NCI-H1436 (cell line): ENCODE results near the gene FHL2.

Experiments
- DNase-seq: peaks from one replicate; lab custom pipeline; 2025; lab: John Stamatoyannopoulos, UW

The FHL2 gene

GRCh38 chr2:105422801-105423200 lies 23.9 kb upstream of the FHL2 start:
- no peak for DNase-seq

DNA sequence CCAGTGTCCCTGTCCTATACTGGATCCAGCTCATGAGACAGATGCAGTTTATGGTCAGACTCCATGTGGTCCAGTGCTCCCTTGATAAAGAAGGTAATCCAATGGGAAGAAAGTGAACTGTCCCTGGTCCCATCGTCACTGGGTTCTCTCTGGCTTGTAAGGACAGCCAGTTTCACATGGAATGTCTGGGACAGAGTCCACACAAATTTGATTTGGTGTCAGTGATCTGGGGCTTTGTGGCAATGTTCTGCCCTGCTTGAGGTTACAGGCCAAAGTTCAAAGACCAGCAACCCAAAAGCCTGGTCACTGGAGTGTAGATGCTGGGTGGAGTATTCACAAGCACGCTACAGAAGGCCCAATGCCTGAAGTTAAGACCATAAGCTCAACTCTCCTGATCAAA lies 22.2 kb upstream of the FHL2 start:
- DNase-seq, result no peak

DNA sequence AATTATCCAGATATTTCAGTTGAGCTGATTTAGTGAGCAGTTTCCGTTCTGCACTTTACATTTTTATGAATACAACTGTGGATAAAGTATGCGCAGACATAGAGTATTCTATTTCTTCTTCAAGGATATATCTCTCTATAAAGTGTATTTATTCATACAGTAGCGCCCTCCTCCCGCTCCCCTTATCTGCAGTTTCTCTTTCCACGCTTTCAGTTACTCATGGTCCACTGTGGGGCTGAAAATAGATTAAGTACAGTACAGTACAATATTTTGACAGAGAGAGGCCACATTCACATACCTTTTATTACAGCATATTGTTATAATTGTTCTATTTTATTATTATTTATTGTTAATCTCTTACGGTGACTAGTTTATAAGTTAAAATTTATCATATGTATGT lies 19.7 kb upstream of the FHL2 start:
- DNase-seq, result no peak

DNA sequence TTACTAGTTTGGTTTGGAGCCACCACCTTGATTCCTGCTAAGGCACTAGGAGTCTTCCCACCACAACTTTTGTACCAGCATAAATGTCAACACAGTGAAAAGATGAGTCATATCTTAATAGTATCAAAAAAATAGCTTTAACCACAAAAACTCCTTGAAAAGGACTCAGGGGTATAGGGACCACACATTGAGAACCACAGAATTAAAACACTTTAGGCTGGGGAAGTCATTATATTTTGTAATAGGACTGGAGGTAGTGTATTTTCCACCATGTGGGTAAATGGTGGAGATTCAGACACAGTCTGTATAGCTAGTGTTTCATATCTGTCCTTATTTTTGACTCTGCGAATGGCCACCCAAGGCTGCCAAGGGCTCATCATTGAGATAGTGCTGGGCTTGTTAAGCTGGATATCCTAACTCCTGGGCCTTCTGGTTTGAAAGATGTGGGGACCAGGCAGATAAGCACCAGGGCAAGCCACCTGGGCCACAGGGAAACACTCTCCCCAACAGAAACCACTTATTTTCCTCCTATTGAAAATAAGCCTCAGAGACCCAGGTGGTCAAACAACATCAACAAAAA lies 19.1 kb upstream of the FHL2 start:
- no peak for DNase-seq

GRCh38 chr2:105416156-105416555 lies 17.3 kb upstream of the FHL2 start:
- no peak for DNase-seq

DNA sequence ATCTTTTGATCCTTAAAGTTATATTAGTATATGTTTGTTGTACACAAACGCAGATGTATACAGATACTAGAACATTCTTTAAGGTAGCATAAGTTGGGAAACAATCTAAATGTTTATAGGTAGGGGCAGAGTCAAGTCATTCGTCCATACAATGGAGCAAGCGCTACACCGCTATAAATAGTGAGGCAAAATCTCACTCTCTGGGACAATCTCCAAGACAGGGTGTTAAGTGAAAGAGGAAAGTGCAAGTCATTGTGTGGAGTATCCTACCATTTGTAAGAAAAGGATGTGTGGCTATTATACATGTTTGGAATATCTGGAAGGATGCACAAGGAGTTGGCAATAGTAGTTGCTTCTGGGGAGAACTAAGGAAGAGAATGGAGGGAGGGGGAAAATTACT lies 16.2 kb upstream of the FHL2 start:
- no peak for DNase-seq

DNA sequence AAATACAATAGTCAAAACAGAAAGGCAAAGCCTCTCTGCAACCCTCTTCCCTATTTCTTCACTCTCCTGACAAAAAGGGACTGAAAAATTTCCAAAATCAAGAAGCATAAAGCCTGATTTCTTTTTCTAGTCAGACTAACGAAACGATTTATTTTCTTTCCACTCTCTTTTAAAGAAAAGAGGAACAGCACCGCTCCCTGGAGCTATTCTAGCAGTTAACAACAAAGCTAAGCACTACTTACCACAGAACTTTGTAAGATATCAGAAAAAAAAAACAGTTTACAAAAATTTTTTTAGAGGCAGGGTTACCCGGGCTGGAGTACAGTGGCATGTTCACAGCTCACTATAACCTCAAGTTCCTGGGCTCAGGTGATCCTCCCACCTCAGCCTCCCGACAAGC lies 14.4 kb upstream of the FHL2 start:
- no peak for DNase-seq

DNA sequence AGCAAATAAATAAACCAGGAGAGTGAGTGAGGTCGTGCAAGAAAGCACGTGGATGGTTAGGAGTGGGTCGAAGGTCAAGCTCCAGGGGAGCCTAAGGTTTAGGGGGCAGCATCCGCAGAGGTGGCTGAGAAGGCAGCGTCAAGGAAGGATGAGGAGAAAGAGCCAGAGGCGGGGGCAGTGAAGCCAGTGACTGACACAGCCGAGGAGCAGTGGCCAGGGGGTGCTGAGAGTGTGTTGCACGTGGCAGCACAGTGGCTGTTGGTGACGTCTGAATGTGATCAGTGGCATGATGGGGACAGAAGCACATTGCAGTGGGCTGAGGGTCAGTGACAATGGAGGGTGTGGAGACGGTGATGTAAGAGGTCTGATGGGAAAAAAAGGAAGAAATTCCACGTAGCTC lies 13.7 kb upstream of the FHL2 start:
- no peak for DNase-seq

GRCh38 chr2:105411720-105412407 lies 13.0 kb upstream of the FHL2 start:
- no peak for DNase-seq

DNA sequence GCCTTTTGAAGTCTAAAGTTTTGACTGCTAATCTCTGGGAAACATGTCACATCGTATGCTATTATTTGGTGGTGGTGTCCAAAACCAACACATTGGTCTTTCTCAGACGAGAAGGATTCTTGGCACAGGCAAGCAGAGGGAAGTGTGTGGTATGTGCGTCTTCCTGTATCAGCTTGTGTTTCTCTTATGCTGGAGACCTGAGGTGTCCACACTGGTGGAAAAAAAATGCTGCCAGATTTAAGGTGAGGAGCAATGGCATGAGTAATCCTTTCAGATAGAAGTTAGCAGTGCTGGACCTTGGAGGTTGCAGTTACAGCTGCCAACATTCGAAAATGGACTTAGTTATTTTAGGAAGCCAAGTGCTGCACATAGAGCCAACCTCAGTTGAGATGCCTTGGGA lies 11.7 kb upstream of the FHL2 start:
- no peak for DNase-seq

- no peak for DNase-seq
Observed at GRCh38 chr2:105409717-105410116, 10.9 kb upstream of the FHL2 start.

DNA sequence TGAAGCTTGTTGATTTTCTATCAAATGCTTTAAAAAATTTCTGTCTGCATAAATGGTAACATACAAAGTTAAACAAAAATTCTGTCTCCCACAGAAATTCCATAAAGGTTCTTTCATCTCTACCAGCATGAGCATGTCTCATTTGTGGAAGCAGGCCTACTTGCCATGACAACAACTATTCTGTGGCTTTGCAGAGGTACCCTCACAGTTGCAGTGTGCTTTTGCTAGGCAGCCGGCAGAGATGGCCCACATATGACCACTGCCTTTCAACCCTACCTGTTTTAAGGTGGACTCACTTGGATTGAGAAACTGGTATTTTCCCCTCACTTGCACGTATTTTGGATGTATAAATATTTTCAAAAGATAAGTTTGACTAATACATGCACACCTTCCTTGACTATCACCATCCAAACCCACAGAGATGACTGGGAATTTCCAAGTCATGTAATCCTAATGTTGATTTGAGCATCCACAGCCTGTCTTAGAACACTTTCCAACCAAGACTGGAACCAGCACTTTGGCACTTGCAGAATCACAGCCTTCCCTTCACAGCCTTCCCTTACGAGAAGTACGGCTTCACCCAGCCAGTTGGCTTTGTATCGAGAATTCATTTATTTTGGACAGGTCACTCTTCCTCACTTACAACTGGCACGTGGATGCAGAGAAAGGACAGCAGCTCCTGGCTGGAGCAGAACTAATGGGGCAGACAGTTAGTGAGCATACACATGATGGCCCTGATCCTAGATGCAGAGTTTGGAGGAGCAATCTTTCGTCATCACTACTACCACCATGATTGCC lies 9.3 kb upstream of the FHL2 start:
- no peak for DNase-seq

DNA sequence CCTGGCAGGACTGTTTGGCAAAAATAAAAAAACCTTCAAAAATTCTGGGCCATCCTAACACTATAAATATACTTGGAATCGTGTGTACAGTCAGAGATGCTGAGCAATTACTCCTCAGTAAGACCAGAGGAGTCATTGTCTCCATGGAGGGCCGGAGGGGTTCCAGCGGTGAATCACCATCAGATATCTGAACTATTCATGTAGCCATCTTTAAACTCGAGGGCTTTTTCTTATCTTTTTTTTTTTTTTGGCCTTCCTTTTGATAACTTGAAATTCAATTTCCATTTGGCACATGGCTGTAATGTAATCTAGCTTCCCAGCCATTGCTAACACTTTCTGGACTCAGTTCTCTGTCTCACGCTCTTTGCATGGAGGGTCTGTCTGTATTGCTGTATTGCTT lies 7.4 kb upstream of the FHL2 start:
- no peak for DNase-seq

DNA sequence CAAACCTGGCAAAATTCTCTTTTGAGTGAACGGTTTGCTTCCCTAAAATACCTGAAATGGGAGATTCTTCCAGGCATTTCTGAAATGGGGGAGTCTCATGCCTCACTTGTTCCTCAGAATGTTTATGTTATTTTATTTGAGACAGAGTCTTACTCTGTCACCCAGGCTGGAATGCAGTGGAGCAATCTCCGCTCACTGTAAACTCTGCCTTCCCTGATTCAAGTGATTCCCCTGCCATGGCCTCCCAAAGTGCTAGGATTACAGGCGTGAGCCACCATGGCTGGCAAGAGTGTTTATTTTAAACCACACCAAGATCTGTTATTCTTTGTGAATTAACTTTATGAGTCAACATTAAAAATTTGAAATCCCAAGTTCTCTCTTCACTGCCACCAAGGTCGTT lies 6.4 kb upstream of the FHL2 start:
- no peak for DNase-seq

DNA sequence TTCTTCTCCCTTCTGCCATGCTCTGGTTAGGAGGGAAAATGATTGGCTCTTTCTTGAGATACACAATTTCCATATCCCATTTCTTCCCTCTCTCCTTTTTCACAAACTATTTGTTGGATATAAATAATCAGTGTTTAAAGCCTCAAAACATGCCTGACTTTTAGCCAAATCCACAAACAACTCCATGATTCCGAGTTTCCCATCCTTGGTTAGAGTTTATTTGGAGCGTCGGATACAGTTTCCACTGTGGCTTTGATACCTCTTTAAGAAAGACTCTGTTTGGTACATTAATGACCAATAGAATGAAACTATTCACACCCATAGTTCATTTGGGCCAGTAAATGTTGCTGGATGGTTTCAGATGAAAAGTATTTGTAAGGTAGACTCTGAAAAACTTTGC lies 5.9 kb upstream of the FHL2 start:
- no peak for DNase-seq

DNA sequence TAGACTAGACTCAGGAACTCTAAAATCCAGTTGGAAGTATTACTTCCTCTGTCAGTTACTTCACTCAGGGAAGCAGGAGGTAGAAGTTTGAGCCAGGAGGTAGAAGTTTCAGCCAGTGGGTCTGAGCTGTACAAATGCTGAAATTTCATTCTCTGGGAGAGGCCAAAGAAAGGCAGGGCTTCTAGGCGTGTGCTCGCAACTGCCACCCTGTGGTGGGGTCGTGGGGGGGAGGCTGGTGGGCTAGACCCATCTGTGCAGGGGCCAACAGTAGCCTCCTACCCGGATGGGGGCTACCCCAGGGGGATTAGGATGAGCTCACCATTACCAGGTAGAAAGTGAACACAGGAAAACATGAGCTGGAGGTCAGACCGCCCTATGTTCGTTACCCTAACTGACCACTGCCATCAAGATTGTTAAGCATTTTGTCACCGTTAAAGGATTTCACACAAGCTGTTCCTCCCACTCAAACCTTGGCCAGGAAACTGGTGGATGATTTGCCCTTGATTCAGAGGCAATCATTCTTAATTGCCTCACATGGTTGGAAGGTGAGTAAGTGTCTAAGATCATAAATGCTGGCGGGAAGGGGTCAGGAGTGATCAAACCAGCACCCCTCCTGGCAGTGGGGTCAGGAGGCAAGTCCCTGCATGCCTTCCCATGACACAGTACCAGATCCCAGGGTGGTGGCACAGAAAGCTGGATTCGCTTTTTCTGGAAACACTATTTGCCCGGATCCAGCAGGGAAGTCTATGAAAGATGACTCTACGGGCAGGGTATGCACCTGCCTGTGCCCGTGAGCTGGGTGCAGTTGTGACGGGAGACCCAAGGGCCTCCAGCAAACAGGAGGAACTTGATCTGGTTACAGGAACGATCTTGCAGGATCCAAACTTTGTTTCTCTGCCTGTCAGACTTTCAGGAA lies 5.2 kb upstream of the FHL2 start:
- no peak for DNase-seq

GRCh38 chr2:105403241-105403782 lies 4.5 kb upstream of the FHL2 start:
- no peak for DNase-seq

GRCh38 chr2:105402809-105403208 lies 4.0 kb upstream of the FHL2 start:
- no peak for DNase-seq

DNA sequence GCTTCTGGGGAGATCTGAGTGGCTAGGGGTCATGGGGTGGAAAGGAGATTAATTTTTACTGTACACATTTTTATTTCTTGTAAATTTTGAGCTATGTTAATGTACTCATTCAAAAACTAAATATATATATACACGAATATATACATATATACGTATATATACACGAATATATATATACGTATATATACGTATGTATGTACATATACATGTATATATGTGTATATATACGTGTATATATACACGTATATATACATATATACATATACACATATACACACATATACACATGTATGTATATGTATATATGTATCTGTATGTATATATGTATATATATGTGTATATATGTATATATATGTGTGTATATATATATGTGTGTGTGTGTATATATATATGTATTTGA lies 3.0 kb upstream of the FHL2 start:
- DNase-seq, result no peak

GRCh38 chr2:105400138-105400540 lies 1.3 kb upstream of the FHL2 start:
- no peak for DNase-seq

GRCh38 chr2:105399207-105399861 lies 483 bp upstream of the FHL2 start:
- DNase-seq, result no peak

DNA sequence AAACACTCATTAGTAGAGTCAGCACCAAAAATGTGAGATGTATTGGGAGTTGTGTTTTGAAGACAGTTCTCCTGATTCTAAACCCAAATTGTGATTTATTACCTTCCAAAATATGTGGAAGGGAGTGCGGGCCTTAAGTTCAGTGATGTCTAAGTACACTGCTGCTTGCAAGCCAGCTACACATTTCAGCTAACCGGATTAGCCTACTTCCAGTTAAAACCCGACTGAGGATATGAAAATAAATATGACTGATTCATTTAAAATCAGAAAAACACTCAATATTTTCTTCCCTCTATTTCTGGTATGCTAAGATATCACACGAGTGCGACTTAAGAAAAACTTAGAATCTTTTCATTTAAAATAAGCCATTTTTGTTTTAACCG lies 907 bp downstream of the FHL2 start:
- DNase-seq, result no peak
